T-helper 1 cell treated with Interleukin-12 subunit alpha and Interleukin-12 subunit beta and Interleukin-4 antibody, amounts not matched to agents 30 μg/mL and 1 μg/mL, for 36 hours (primary cell): ENCODE results near the gene CPNE4.
"Not testable (repeated sequence)": the region's sequence is repeated elsewhere in the genome, so short reads cannot be mapped to it uniquely, and the experiment has no call there.

ENCODE experiments used
- H3K27ac Mint-ChIP-seq: one replicate; pipeline ENCODE4 v1.8.0; 2021; ENCODE audit warnings: mild to moderate bottlenecking, mixed read lengths
- H3K27me3 Mint-ChIP-seq: one replicate; pipeline ENCODE4 v1.8.0; 2021; ENCODE audit warnings: low read depth, mixed read lengths
- H3K36me3 Mint-ChIP-seq: one replicate; pipeline ENCODE4 v1.8.0; 2021; ENCODE audit warnings: low read depth, mixed read lengths
- H3K4me1 Mint-ChIP-seq: one replicate; pipeline ENCODE4 v1.8.0; 2021; ENCODE audit warnings: low read depth, mixed read lengths
- H3K4me3 Mint-ChIP-seq: one replicate; pipeline ENCODE4 v1.8.0; 2021; ENCODE audit warnings: mild to moderate bottlenecking, moderate library complexity, mixed read lengths
- H3K9me3 Mint-ChIP-seq: one replicate; pipeline ENCODE4 v1.8.0; 2021; ENCODE audit warnings: mixed read lengths

Gene CPNE4

GRCh38 chr3:132034486-132035464 lies at the start of gene CPNE4:
Gene CPNE4, minus strand, starts transcription at chr3:132035014.
- Mint-ChIP-seq H3K9me3 (no peaks in the 10 kb centered on the region), H3K36me3 (no peaks in the 10 kb centered on the region), H3K27me3 (peaks cover 56% of the 10 kb centered on the region), H3K4me1 (peaks cover 4% of the 10 kb centered on the region), H3K4me3 (peak within 1 kb of the TSS; percentile 39), H3K27ac (no peak within 1 kb of the TSS)

- no peaks in the 10 kb centered on the region for H3K4me1 Mint-ChIP-seq
- no peaks in the 10 kb centered on the region for H3K9me3 Mint-ChIP-seq
- no peak overlapping the region for H3K4me3 Mint-ChIP-seq
- H3K36me3 Mint-ChIP-seq, result no peaks in the 10 kb centered on the region
- H3K27me3 Mint-ChIP-seq, result no peaks in the 10 kb centered on the region
- no peak overlapping the region for H3K27ac Mint-ChIP-seq
Observed at GRCh38 chr3:132083583-132084279, 48.9 kb upstream of the CPNE4 start.

- no peaks in the 10 kb centered on the region for H3K36me3 Mint-ChIP-seq
- no peak overlapping the region for H3K27ac Mint-ChIP-seq
- no peak overlapping the region for H3K4me3 Mint-ChIP-seq
- no peaks in the 10 kb centered on the region for H3K4me1 Mint-ChIP-seq
- no peaks in the 10 kb centered on the region for H3K27me3 Mint-ChIP-seq
- H3K9me3 Mint-ChIP-seq, result no peaks in the 10 kb centered on the region
Observed at GRCh38 chr3:132083159-132083558, 48.3 kb upstream of the CPNE4 start.

- Mint-ChIP-seq H3K9me3 (no peaks in the 10 kb centered on the region), H3K27ac (no peak overlapping the region), H3K4me1 (no peaks in the 10 kb centered on the region), H3K4me3 (no peak overlapping the region), H3K27me3 (no peaks in the 10 kb centered on the region), H3K36me3 (no peaks in the 10 kb centered on the region)
Observed at GRCh38 chr3:132079147-132079546, 44.3 kb upstream of the CPNE4 start.

GRCh38 chr3:132073771-132074170 lies 39.0 kb upstream of the CPNE4 start:
- Mint-ChIP-seq H3K4me3 (no peak overlapping the region), H3K36me3 (no peaks in the 10 kb centered on the region), H3K27me3 (no peaks in the 10 kb centered on the region), H3K9me3 (no peaks in the 10 kb centered on the region), H3K4me1 (no peaks in the 10 kb centered on the region), H3K27ac (no peak overlapping the region)

GRCh38 chr3:132071043-132071442 lies 36.2 kb upstream of the CPNE4 start:
- Mint-ChIP-seq H3K9me3 (no peaks in the 10 kb centered on the region), H3K27ac (no peak overlapping the region), H3K27me3 (no peaks in the 10 kb centered on the region), H3K4me1 (no peaks in the 10 kb centered on the region), H3K4me3 (no peak overlapping the region), H3K36me3 (no peaks in the 10 kb centered on the region)

DNA sequence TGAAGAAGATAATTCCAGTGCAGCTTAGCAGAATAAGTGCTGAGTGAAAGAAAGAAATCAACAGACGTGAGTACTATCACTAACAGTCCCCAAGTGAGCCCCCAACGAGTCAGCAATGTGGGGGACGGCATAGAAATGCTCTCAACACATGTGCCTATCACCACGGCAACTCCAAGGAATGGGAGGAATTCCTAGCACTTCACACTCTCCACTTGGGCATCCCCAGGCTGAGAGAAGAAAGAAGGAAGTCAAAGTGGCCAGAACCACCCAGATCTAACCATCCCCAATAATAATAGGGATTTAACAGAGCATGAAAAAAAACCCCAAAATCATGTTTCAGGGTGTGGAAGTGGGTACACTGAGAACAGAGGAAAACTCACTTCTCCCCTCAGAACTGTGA lies 29.3 kb upstream of the CPNE4 start:
- Mint-ChIP-seq H3K36me3 (no peaks in the 10 kb centered on the region), H3K4me1 (no peaks in the 10 kb centered on the region), H3K27me3 (no peaks in the 10 kb centered on the region), H3K9me3 (no peaks in the 10 kb centered on the region), H3K27ac (no peak overlapping the region), H3K4me3 (no peak overlapping the region)

DNA sequence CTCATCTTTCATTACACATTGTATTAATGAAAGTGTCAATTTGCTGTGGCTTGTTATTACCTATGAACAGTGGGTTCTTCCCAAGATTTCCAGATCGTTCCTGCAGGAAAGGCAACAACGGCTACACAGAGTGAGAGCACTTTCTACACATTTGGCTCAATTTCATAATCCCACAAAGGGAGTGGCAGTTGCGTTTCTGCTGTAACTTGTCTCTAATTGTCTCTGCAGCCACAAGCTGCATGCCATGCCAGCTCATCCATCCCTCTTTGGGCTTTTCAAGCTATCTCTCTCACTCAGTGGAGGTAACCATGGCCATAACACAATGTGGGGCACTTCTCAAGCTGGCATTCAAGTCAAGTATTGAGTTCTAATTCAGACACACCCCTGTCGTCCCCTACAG lies 27.7 kb upstream of the CPNE4 start:
- Mint-ChIP-seq H3K27ac (no peak overlapping the region), H3K4me1 (no peaks in the 10 kb centered on the region), H3K9me3 (no peaks in the 10 kb centered on the region), H3K4me3 (no peak overlapping the region), H3K36me3 (no peaks in the 10 kb centered on the region), H3K27me3 (no peaks in the 10 kb centered on the region)

DNA sequence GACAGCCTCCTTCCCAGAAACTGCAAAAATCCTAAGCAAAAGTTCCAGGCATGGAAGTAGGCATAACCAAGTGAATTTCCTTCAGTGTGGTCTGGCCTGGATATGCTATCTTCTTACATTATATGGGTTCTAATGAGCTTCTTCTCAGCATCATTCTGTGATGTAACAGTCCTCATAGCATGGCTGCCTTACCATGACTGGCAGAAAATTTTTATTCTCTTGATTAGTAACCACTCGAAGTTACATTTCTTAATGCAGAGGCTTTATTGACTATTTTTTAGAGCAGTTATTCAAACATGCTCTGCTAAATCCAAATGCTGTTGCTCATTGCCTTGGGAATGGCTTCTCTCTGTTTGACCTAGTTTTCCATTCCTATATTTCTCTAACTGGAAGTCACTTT lies 21.1 kb upstream of the CPNE4 start:
- Mint-ChIP-seq H3K4me3 (no peak overlapping the region), H3K27ac (no peak overlapping the region), H3K36me3 (no peaks in the 10 kb centered on the region), H3K9me3 (no peaks in the 10 kb centered on the region), H3K4me1 (no peaks in the 10 kb centered on the region), H3K27me3 (no peaks in the 10 kb centered on the region)

DNA sequence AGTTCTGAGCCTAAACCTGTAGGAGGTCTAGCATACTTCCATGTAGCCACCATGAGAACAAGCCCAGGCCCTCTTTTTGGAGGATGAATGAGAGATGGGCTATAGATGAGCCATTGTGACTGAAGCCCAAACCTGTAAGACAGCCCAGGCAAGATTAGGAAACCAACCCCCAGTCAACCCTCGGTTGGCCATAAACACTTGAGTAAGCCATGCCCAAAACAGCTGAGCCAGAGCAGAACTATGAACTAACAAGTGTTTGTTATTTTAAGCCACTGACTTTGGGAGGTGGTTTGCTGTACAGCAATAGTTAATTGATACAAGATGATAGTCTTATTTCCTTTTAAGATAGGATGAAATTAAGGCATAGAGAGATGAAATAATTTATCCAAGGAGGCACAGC lies 12.4 kb upstream of the CPNE4 start:
- Mint-ChIP-seq H3K9me3 (no peaks in the 10 kb centered on the region), H3K4me1 (no peaks in the 10 kb centered on the region), H3K27me3 (no peaks in the 10 kb centered on the region), H3K27ac (no peak overlapping the region), H3K4me3 (no peak overlapping the region), H3K36me3 (no peaks in the 10 kb centered on the region)

- not testable (repeated sequence) for H3K4me1 Mint-ChIP-seq, H3K9me3 Mint-ChIP-seq, H3K27me3 Mint-ChIP-seq, H3K36me3 Mint-ChIP-seq, H3K4me3 Mint-ChIP-seq, H3K27ac Mint-ChIP-seq
Observed at GRCh38 chr3:132044874-132045273, 10.1 kb upstream of the CPNE4 start.

- Mint-ChIP-seq H3K36me3 (no peaks in the 10 kb centered on the region), H3K27me3 (peaks cover 6% of the 10 kb centered on the region), H3K9me3 (no peaks in the 10 kb centered on the region), H3K27ac (no peak overlapping the region), H3K4me3 (no peak overlapping the region), H3K4me1 (no peaks in the 10 kb centered on the region)
Observed at GRCh38 chr3:132042681-132043080, 7.9 kb upstream of the CPNE4 start.

DNA sequence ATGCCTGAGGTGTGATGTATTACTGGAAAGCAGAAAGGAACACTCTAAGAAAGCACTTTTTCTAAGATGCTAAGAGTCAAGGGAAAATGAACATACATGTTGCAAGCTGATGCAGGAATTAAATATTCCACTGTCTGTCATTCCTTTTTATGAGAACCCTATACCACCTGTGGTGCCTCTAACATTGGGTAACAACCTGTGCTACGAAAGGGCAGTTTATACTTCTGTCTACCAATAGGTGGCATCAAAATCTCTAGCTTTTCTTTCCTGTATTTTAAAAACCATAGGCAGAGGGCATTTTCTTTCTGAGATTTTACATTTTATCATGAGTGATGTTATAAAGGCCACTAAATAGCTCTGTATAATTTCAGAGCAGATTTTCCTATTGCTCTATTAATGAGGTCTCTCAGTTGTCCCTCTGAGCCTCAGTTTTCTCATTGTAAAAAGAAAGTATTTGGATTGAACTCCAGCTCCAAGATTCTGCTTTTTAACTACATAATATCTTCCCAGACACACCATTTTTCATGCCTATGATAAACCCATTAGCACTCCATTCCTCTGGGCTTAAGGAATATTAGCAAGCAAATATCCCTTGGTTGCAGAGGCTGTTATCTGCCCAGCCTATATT lies 3.5 kb upstream of the CPNE4 start:
- peaks cover 4% of the 10 kb centered on the region for H3K4me1 Mint-ChIP-seq
- no peak overlapping the region for H3K4me3 Mint-ChIP-seq
- no peaks in the 10 kb centered on the region for H3K36me3 Mint-ChIP-seq
- H3K27me3 Mint-ChIP-seq, result peaks cover 30% of the 10 kb centered on the region
- no peak overlapping the region for H3K27ac Mint-ChIP-seq
- H3K9me3 Mint-ChIP-seq, result no peaks in the 10 kb centered on the region

- H3K27ac Mint-ChIP-seq, result no peak overlapping the region
- no peaks in the 10 kb centered on the region for H3K9me3 Mint-ChIP-seq
- H3K4me3 Mint-ChIP-seq, result no peak overlapping the region
- H3K36me3 Mint-ChIP-seq, result no peaks in the 10 kb centered on the region
- H3K4me1 Mint-ChIP-seq, result peaks cover 4% of the 10 kb centered on the region
- H3K27me3 Mint-ChIP-seq, result peaks cover 38% of the 10 kb centered on the region
Observed at GRCh38 chr3:132037581-132037980, 2.8 kb upstream of the CPNE4 start.

DNA sequence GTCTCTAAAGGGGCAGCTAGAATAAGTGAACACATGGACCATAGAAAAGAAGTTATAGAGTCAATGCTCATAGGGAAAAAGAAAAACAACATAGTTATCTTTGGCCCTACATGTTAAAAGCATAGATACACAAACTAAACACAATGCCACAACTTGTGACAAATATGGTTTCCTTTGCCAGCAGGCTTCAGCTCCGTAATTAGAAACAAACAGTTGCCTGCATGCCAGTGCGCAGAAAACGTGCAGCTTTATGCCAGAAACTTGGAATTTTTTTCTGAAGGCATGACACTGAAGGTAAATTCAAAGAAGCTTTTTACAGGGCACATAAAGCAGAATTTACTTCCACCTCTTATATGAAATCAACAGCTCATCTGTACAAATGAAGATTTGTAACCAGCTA lies 2.2 kb upstream of the CPNE4 start:
- H3K27ac Mint-ChIP-seq, result no peak overlapping the region
- H3K9me3 Mint-ChIP-seq, result no peaks in the 10 kb centered on the region
- no peaks in the 10 kb centered on the region for H3K36me3 Mint-ChIP-seq
- peaks cover 41% of the 10 kb centered on the region for H3K27me3 Mint-ChIP-seq
- peaks cover 4% of the 10 kb centered on the region for H3K4me1 Mint-ChIP-seq
- no peak overlapping the region for H3K4me3 Mint-ChIP-seq
